ENCODE results near the gene ATP13A4. TPM values are rescaled to one million over a fixed set of nuclear protein-coding genes. Genes with fewer than 3 reads are reported as not detected.

ATP13A4 gene
- total RNA-seq: 14.2 and 18.2 TPM in 2 replicates
- 5.2 and 7.1 TPM in 2 replicates for polyA plus RNA-seq

- Histone ChIP-seq H3K4me2 (peak within 1 kb of the TSS; percentile 59), H2AFZ (no peak within 1 kb of the TSS), H4K20me1 (ENCODE audit: insufficient read depth, poor library complexity, severe bottlenecking) (no peaks in the 10 kb centered on the region), H3K79me2 (no peaks in the 10 kb centered on the region), H3K36me3 (replicated peaks; ENCODE audit: insufficient read depth, low read depth) (no peaks in the 10 kb centered on the region), H3K4me1 (ENCODE audit: insufficient read depth) (peaks cover 5% of the 10 kb centered on the region), H3K27ac (peak within 1 kb of the TSS; percentile 67), H3K27me3 (no peaks in the 10 kb centered on the region), H3K4me3 (no peak within 1 kb of the TSS), H3K9me2 (replicated peaks; ENCODE audit: insufficient read depth) (no peaks in the 10 kb centered on the region), H3K9me3 (ENCODE audit: low read depth) (no peaks in the 10 kb centered on the region)
- TF ChIP-seq CTCF (IDR thresholded peaks at IDR 0.05; ENCODE audit: poor library complexity): no peak
- no peak for TF ChIP-seq EZH2 (IDR thresholded peaks at IDR 0.05; ENCODE audit: borderline replicate concordance)
- no peak for TF ChIP-seq EZH2phosphoT487 (IDR thresholded peaks at IDR 0.05; ENCODE audit: low read depth, severe bottlenecking, unreplicated experiment)
- peak; percentile 72 for DNase-seq (ENCODE audit: low spot score)
- 27% methylated on average over 9 of the region's 9 CpGs for WGBS (ENCODE audit: low lambda C conversion rate, missing lambda C conversion rate)
Observed at GRCh38 chr3:193554811-193555210, at the start of gene ATP13A4. Gene ATP13A4 (minus strand): TSS chr3:193554895. CDS start chr3:193554799, 96 bp downstream.

- WGBS (ENCODE audit: low lambda C conversion rate, missing lambda C conversion rate): 100% methylated on average over 1 of the region's 1 CpG
- no peak for TF ChIP-seq CTCF (IDR thresholded peaks at IDR 0.05; ENCODE audit: poor library complexity)
- no peak for TF ChIP-seq EZH2phosphoT487 (IDR thresholded peaks at IDR 0.05; ENCODE audit: low read depth, severe bottlenecking, unreplicated experiment)
- TF ChIP-seq EZH2 (IDR thresholded peaks at IDR 0.05; ENCODE audit: borderline replicate concordance): no peak
- DNase-seq (ENCODE audit: low spot score): no peak
Observed at GRCh38 chr3:193599393-193599792, 44.7 kb upstream of the ATP13A4 start.

GRCh38 chr3:193598202-193598601, 43.5 kb upstream of the ATP13A4 start:
- H3K9me3 ChIP-seq (ENCODE audit: low read depth): no peaks in the 10 kb centered on the region

More at GRCh38 chr3:193599393-193599792, 44.7 kb upstream of the ATP13A4 start:
- no peak overlapping the region for H3K4me3 ChIP-seq
- H3K79me2 ChIP-seq: peaks cover 97% of the 10 kb centered on the region
- H3K4me1 ChIP-seq (ENCODE audit: insufficient read depth): peaks cover 2% of the 10 kb centered on the region
- no peak overlapping the region for H3K4me2 ChIP-seq
- H3K36me3 ChIP-seq (replicated peaks; ENCODE audit: insufficient read depth, low read depth): no peaks in the 10 kb centered on the region
- no peak overlapping the region for H3K27ac ChIP-seq
- no peaks in the 10 kb centered on the region for H3K27me3 ChIP-seq
- H3K9me3 ChIP-seq (ENCODE audit: low read depth): no peaks in the 10 kb centered on the region
- no peaks in the 10 kb centered on the region for H3K9me2 ChIP-seq (replicated peaks; ENCODE audit: insufficient read depth)
- no peak overlapping the region for H2AFZ ChIP-seq
- peaks cover 14% of the 10 kb centered on the region for H4K20me1 ChIP-seq (ENCODE audit: insufficient read depth, poor library complexity, severe bottlenecking)

More at GRCh38 chr3:193598202-193598601, 43.5 kb upstream of the ATP13A4 start:
- Histone ChIP-seq H2AFZ (no peak overlapping the region), H3K4me2 (no peak overlapping the region), H3K4me3 (no peak overlapping the region), H3K79me2 (peaks cover 97% of the 10 kb centered on the region), H3K9me2 (replicated peaks; ENCODE audit: insufficient read depth) (no peaks in the 10 kb centered on the region), H3K27me3 (no peaks in the 10 kb centered on the region), H3K27ac (no peak overlapping the region), H4K20me1 (ENCODE audit: insufficient read depth, poor library complexity, severe bottlenecking) (peaks cover 8% of the 10 kb centered on the region), H3K4me1 (ENCODE audit: insufficient read depth) (peaks cover 7% of the 10 kb centered on the region), H3K36me3 (replicated peaks; ENCODE audit: insufficient read depth, low read depth) (no peaks in the 10 kb centered on the region)
- DNase-seq (ENCODE audit: low spot score): no peak
- WGBS (ENCODE audit: low lambda C conversion rate, missing lambda C conversion rate): 83% methylated on average over 2 of the region's 2 CpGs
- TF ChIP-seq EZH2phosphoT487 (IDR thresholded peaks at IDR 0.05; ENCODE audit: low read depth, severe bottlenecking, unreplicated experiment) (no peak), CTCF (IDR thresholded peaks at IDR 0.05; ENCODE audit: poor library complexity) (no peak), EZH2 (IDR thresholded peaks at IDR 0.05; ENCODE audit: borderline replicate concordance) (no peak)

Data from hepatocyte (in vitro differentiated cells).